BLaER1 treated with 17β-estradiol and CSF1 and Interleukin-3, amounts not matched to agents 10 nM and 100 nM (cell line): ENCODE results near the gene MPRIP.

Experiments used
- H3K27ac ChIP-seq, 11 experiments: shearing (Covaris generic); formaldehyde crosslinking; 2 replicates each; pipeline ENCODE4 v1.8.1; 2022
- H3K27me3 ChIP-seq, 11 experiments: shearing (Covaris generic); formaldehyde crosslinking; 2 replicates each; pipeline ENCODE4 v1.8.1; 2022
- H3K36me3 ChIP-seq, 11 experiments: shearing (Covaris generic); formaldehyde crosslinking; 2 replicates each; pipeline ENCODE4 v1.8.1; 2022
- H3K4me1 ChIP-seq, 10 experiments: shearing (Covaris generic); formaldehyde crosslinking; 2 replicates each; pipeline ENCODE4 v1.8.1; 2022
- H3K4me2 ChIP-seq, 11 experiments: shearing (Covaris generic); formaldehyde crosslinking; 2 replicates each; pipeline ENCODE4 v1.8.1; 2022
- H3K4me3 ChIP-seq, 10 experiments: shearing (Covaris generic); formaldehyde crosslinking; 2 replicates each; pipeline ENCODE4 v1.8.1; 2022
- H3K9ac ChIP-seq, 11 experiments: shearing (Covaris generic); formaldehyde crosslinking; 2 replicates each; pipeline ENCODE4 v1.8.1; 2022
- H3K9me3 ChIP-seq, 11 experiments: shearing (Covaris generic); formaldehyde crosslinking; replicated peaks in 1 of 11; 2 replicates each; pipeline ENCODE4 v1.8.1; 2022
- H4K20me1 ChIP-seq, 11 experiments: shearing (Covaris generic); formaldehyde crosslinking; 2 replicates each; pipeline ENCODE4 v1.8.1; 2022
- Cebpa-rat ChIP-seq, 11 experiments: shearing (Covaris generic); IDR thresholded peaks; 2 replicates each; pipeline ENCODE4 v1.8.1; 2022

Gene MPRIP

GRCh38 chr17:17020821-17021193 is 21.4 kb upstream of the MPRIP start:
- Histone ChIP-seq H3K4me3 (no peak overlapping the region), H3K27ac (no peak overlapping the region), H3K9me3 (no peaks in the 10 kb centered on the region), H4K20me1 (peaks cover 0 to 17% (median 0%) of the 10 kb centered on the region in 11 experiments; a peak in 4 of 22 replicates), H3K27me3 (peaks cover 0 to 13% (median 0%) of the 10 kb centered on the region in 11 experiments; a peak in 3 of 22 replicates), H3K9ac (no peak overlapping the region), H3K4me2 (peak overlapping the region in 5 of 11 experiments; percentile 0 to 21 (median 7); a peak in 1 of 22 replicates), H3K4me1 (peaks cover 29 to 67% (median 55%) of the 10 kb centered on the region in 10 experiments), H3K36me3 (no peaks in the 10 kb centered on the region)
- no peak for TF ChIP-seq Cebpa-rat (IDR thresholded peaks at IDR 0.05)

- Histone ChIP-seq H3K9ac (no peak overlapping the region), H4K20me1 (peaks cover 0 to 17% (median 0%) of the 10 kb centered on the region in 11 experiments; a peak in 4 of 22 replicates), H3K27me3 (peaks cover 0 to 13% (median 0%) of the 10 kb centered on the region in 11 experiments; a peak in 3 of 22 replicates), H3K4me1 (peaks cover 24 to 67% (median 55%) of the 10 kb centered on the region in 10 experiments), H3K4me2 (peak overlapping the region in 5 of 11 experiments; percentile 0 to 21 (median 7); a peak in 1 of 22 replicates), H3K27ac (no peak overlapping the region), H3K4me3 (no peak overlapping the region), H3K9me3 (no peaks in the 10 kb centered on the region), H3K36me3 (no peaks in the 10 kb centered on the region)
- TF ChIP-seq Cebpa-rat (IDR thresholded peaks at IDR 0.05) = no peak
Observed at GRCh38 chr17:17021194-17021863, 20.9 kb upstream of the MPRIP start.

- H3K4me1 ChIP-seq = peaks cover 17 to 66% (median 48%) of the 10 kb centered on the region in 10 experiments
- H3K27me3 ChIP-seq = peaks cover 0 to 13% (median 0%) of the 10 kb centered on the region in 11 experiments; a peak in 3 of 22 replicates
- no peak overlapping the region for H3K27ac ChIP-seq
- H3K9ac ChIP-seq = no peak overlapping the region
- no peaks in the 10 kb centered on the region for H3K9me3 ChIP-seq
- no peak for TF ChIP-seq Cebpa-rat (IDR thresholded peaks at IDR 0.05)
- no peak overlapping the region for H3K4me2 ChIP-seq
- H3K36me3 ChIP-seq = no peaks in the 10 kb centered on the region
- no peak overlapping the region for H3K4me3 ChIP-seq
- peaks cover 0 to 14% (median 0%) of the 10 kb centered on the region in 11 experiments; a peak in 3 of 22 replicates for H4K20me1 ChIP-seq
Observed at GRCh38 chr17:17022011-17022410, 20.2 kb upstream of the MPRIP start.

- no peak for TF ChIP-seq Cebpa-rat (IDR thresholded peaks at IDR 0.05)
- Histone ChIP-seq H3K9ac (no peak overlapping the region), H3K36me3 (no peaks in the 10 kb centered on the region), H3K4me2 (no peak overlapping the region), H4K20me1 (peaks cover 0 to 9% (median 0%) of the 10 kb centered on the region in 11 experiments; a peak in 2 of 22 replicates), H3K4me3 (no peak overlapping the region), H3K27me3 (peaks cover 0 to 13% (median 0%) of the 10 kb centered on the region in 11 experiments; a peak in 3 of 22 replicates), H3K27ac (no peak overlapping the region), H3K4me1 (peaks cover 13 to 66% (median 48%) of the 10 kb centered on the region in 10 experiments), H3K9me3 (no peaks in the 10 kb centered on the region)
Observed at GRCh38 chr17:17022456-17022855, 19.8 kb upstream of the MPRIP start.

GRCh38 chr17:17024778-17025300 is 17.4 kb upstream of the MPRIP start:
- Histone ChIP-seq H3K4me2 (peak overlapping the region in 9 of 11 experiments; percentile 44 to 85 (median 69); a peak in 18 of 22 replicates), H3K4me1 (peaks cover 22 to 69% (median 54%) of the 10 kb centered on the region in 10 experiments), H3K4me3 (no peak overlapping the region; a peak in 1 of 20 replicates), H3K27ac (peak overlapping the region in 3 of 11 experiments; percentile 14 to 35 (median 26); a peak in 4 of 22 replicates), H3K9ac (peak overlapping the region in 5 of 11 experiments; percentile 0 to 59 (median 27); a peak in 7 of 22 replicates), H3K36me3 (no peaks in the 10 kb centered on the region), H3K27me3 (peaks cover 0 to 10% (median 0%) of the 10 kb centered on the region in 11 experiments; a peak in 4 of 22 replicates), H3K9me3 (no peaks in the 10 kb centered on the region), H4K20me1 (peaks cover 0 to 23% (median 16%) of the 10 kb centered on the region in 11 experiments; a peak in 12 of 22 replicates)
- TF ChIP-seq Cebpa-rat (IDR thresholded peaks at IDR 0.05) = no peak

- H3K9ac ChIP-seq = peak overlapping the region in 5 of 11 experiments; percentile 8 to 59 (median 27); a peak in 8 of 22 replicates
- H3K27me3 ChIP-seq = peaks cover 0 to 10% (median 0%) of the 10 kb centered on the region in 11 experiments; a peak in 4 of 22 replicates
- no peaks in the 10 kb centered on the region for H3K36me3 ChIP-seq
- H3K27ac ChIP-seq = peak overlapping the region in 3 of 11 experiments; percentile 14 to 35 (median 26); a peak in 2 of 22 replicates
- peaks cover 0 to 24% (median 16%) of the 10 kb centered on the region in 11 experiments; a peak in 12 of 22 replicates for H4K20me1 ChIP-seq
- no peak overlapping the region; a peak in 1 of 20 replicates for H3K4me3 ChIP-seq
- H3K9me3 ChIP-seq = no peaks in the 10 kb centered on the region
- TF ChIP-seq Cebpa-rat (IDR thresholded peaks at IDR 0.05) = no peak
- peaks cover 27 to 77% (median 62%) of the 10 kb centered on the region in 10 experiments for H3K4me1 ChIP-seq
- peak overlapping the region in 9 of 11 experiments; percentile 44 to 85 (median 69); a peak in 18 of 22 replicates for H3K4me2 ChIP-seq
Observed at GRCh38 chr17:17025621-17026020, 16.6 kb upstream of the MPRIP start.

- Histone ChIP-seq H4K20me1 (peaks cover 0 to 24% (median 16%) of the 10 kb centered on the region in 11 experiments; a peak in 12 of 22 replicates), H3K9ac (peak overlapping the region in 1 of 11 experiments; percentile 27; a peak in 1 of 22 replicates), H3K9me3 (no peaks in the 10 kb centered on the region), H3K27ac (no peak overlapping the region), H3K4me2 (peak overlapping the region in 8 of 11 experiments; percentile 49 to 85 (median 70); a peak in 14 of 22 replicates), H3K36me3 (no peaks in the 10 kb centered on the region), H3K27me3 (peaks cover 0 to 10% (median 0%) of the 10 kb centered on the region in 11 experiments; a peak in 4 of 22 replicates), H3K4me3 (no peak overlapping the region), H3K4me1 (peaks cover 27 to 77% (median 65%) of the 10 kb centered on the region in 10 experiments)
- no peak for TF ChIP-seq Cebpa-rat (IDR thresholded peaks at IDR 0.05)
Observed at GRCh38 chr17:17026163-17026562, 16.1 kb upstream of the MPRIP start.

- Histone ChIP-seq H3K27ac (peak overlapping the region in 3 of 11 experiments; percentile 1 to 72 (median 71); a peak in 2 of 22 replicates), H3K9me3 (no peaks in the 10 kb centered on the region), H3K4me3 (no peak overlapping the region), H3K4me2 (peak overlapping the region in 10 of 11 experiments; percentile 69 to 97 (median 90); a peak in 18 of 22 replicates), H3K9ac (peak overlapping the region in 2 of 11 experiments; percentile 56 to 69; a peak in 2 of 22 replicates), H3K36me3 (no peaks in the 10 kb centered on the region), H4K20me1 (peaks cover 0 to 24% (median 16%) of the 10 kb centered on the region in 11 experiments; a peak in 12 of 22 replicates), H3K27me3 (peaks cover 0 to 10% (median 0%) of the 10 kb centered on the region in 11 experiments; a peak in 4 of 22 replicates), H3K4me1 (peaks cover 27 to 81% (median 68%) of the 10 kb centered on the region in 10 experiments)
- TF ChIP-seq Cebpa-rat (IDR thresholded peaks at IDR 0.05) = no peak
Observed at GRCh38 chr17:17027442-17028058, 14.7 kb upstream of the MPRIP start.
